ENCODE measurements around the gene IGFBP5. TPM values are rescaled to one million over a fixed set of nuclear protein-coding genes. Genes with fewer than 3 reads are reported as not detected.

Gene IGFBP5
- total RNA-seq, 1 donor from 2014 or later = 73.9 TPM

DNA sequence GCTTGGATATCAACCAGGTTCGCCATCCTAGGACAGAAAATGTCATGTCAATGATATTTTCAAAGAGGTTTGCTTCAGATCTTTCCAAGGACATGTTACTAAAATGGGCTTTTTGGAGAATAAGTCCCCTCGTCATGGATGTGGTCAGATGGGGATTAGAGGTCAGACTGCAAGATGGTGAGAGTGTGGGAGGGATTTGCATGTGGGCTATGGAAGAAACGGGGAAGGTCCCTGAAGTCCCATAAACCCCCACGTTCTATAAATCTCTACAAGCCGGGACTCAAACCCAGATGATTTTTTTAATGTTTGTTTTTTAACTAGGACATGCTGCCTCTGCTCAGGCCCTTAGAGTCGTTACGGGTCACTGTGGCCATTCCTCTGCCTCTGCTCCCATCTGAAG, 37.7 kb upstream of the IGFBP5 start:
- Mint-ChIP-seq H3K4me3 (ENCODE audit: low read depth) (no peak overlapping the region), H3K9me3 (ENCODE audit: low read depth) (no peaks in the 10 kb centered on the region), H3K4me1 (ENCODE audit: low read depth) (no peaks in the 10 kb centered on the region), H3K36me3 (ENCODE audit: insufficient read depth) (no peaks in the 10 kb centered on the region), H3K27ac (no peak overlapping the region), H3K27me3 (peaks cover 3% of the 10 kb centered on the region)
- no peak for DNase-seq (ENCODE audit: low spot score, unreplicated experiment)
- TF ChIP-seq, protein P1, sequence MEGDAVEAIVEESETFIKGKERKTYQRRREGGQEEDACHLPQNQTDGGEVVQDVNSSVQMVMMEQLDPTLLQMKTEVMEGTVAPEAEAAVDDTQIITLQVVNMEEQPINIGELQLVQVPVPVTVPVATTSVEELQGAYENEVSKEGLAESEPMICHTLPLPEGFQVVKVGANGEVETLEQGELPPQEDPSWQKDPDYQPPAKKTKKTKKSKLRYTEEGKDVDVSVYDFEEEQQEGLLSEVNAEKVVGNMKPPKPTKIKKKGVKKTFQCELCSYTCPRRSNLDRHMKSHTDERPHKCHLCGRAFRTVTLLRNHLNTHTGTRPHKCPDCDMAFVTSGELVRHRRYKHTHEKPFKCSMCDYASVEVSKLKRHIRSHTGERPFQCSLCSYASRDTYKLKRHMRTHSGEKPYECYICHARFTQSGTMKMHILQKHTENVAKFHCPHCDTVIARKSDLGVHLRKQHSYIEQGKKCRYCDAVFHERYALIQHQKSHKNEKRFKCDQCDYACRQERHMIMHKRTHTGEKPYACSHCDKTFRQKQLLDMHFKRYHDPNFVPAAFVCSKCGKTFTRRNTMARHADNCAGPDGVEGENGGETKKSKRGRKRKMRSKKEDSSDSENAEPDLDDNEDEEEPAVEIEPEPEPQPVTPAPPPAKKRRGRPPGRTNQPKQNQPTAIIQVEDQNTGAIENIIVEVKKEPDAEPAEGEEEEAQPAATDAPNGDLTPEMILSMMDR (IDR thresholded peaks at IDR 0.05; ENCODE audit: unreplicated experiment) = no peak

DNA sequence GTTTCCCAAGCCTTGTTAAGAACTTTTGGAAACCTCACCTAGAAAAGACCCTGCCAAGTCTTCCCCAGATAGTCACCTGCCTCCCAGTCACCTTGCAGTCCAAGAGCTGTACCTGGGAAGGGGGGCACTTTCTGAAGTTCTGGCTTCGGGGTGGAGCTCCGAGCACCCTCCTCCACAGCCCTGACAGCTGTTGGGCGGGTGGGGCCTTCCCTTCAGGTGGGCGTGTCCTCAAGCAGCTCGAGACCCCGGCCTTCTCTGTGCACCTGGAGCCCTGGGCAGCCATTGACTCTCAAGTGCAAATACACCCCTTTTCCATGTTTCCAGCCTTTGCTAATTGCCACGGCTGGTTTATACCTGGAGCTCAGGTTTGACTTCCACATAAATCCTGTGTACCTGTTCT, 37.0 kb upstream of the IGFBP5 start:
- Mint-ChIP-seq H3K27ac (no peak overlapping the region), H3K9me3 (ENCODE audit: low read depth) (no peaks in the 10 kb centered on the region), H3K4me1 (ENCODE audit: low read depth) (no peaks in the 10 kb centered on the region), H3K27me3 (peaks cover 3% of the 10 kb centered on the region), H3K36me3 (ENCODE audit: insufficient read depth) (no peaks in the 10 kb centered on the region), H3K4me3 (ENCODE audit: low read depth) (no peak overlapping the region)
- TF ChIP-seq, protein P1 (IDR thresholded peaks at IDR 0.05; ENCODE audit: unreplicated experiment) = no peak
- DNase-seq (ENCODE audit: low spot score, unreplicated experiment) = no peak

DNA sequence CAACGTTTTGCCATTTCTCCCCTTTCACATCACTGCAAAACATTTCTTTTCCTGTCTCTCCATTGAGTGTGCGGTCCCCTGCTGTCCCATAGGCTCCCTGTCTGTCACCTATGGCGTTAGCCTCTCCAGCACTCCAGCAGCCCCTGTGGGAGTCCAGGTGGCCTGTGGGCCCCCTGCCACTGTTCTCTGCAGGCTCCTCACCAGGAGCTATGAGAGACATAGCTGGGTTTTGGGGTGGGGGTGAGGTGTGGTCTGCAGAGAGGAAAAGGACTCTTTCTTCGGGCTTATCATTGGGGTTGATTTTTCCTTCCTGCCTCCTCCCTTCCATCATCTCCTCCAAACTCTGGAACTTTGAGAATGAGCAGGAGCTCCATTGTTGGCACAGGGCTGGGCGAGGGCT, 36.1 kb upstream of the IGFBP5 start:
- peaks cover 3% of the 10 kb centered on the region for H3K27me3 Mint-ChIP-seq

DNA sequence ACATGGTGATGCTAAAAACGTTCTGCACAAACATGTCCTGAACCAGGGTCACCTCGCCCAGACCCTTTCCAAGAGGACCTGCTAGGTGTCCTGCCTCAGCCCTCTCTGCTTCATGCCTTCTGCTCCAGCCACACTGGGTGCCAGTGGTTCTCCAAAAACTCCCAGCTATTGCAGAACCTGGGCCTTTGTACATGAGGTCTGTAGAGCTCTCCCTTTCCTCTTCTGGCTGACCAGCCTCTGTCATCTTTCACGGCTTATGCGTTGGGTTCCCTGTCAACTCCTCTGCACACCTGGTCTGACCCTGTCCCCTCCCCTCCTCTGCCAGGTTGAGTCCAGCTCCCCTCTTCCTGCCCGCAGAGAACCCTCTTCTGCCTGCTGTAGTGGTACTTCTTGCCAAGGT, 35.5 kb upstream of the IGFBP5 start:
- TF ChIP-seq, protein P1 (IDR thresholded peaks at IDR 0.05; ENCODE audit: unreplicated experiment) = no peak
- H3K27ac Mint-ChIP-seq = no peak overlapping the region
- no peak overlapping the region for H3K4me3 Mint-ChIP-seq (ENCODE audit: low read depth)
- no peak for DNase-seq (ENCODE audit: low spot score, unreplicated experiment)
- no peaks in the 10 kb centered on the region for H3K9me3 Mint-ChIP-seq (ENCODE audit: low read depth)
- no peaks in the 10 kb centered on the region for H3K36me3 Mint-ChIP-seq (ENCODE audit: insufficient read depth)
- peaks cover 3% of the 10 kb centered on the region for H3K27me3 Mint-ChIP-seq
- H3K4me1 Mint-ChIP-seq (ENCODE audit: low read depth) = no peaks in the 10 kb centered on the region

More for the DNA sequence above, 36.1 kb upstream of the IGFBP5 start:
- H3K4me1 Mint-ChIP-seq (ENCODE audit: low read depth) = no peaks in the 10 kb centered on the region
- no peak overlapping the region for H3K27ac Mint-ChIP-seq
- H3K36me3 Mint-ChIP-seq (ENCODE audit: insufficient read depth) = no peaks in the 10 kb centered on the region
- no peak overlapping the region for H3K4me3 Mint-ChIP-seq (ENCODE audit: low read depth)
- H3K9me3 Mint-ChIP-seq (ENCODE audit: low read depth) = no peaks in the 10 kb centered on the region
- DNase-seq (ENCODE audit: low spot score, unreplicated experiment) = no peak
- TF ChIP-seq, protein P1 (IDR thresholded peaks at IDR 0.05; ENCODE audit: unreplicated experiment) = no peak

DNA sequence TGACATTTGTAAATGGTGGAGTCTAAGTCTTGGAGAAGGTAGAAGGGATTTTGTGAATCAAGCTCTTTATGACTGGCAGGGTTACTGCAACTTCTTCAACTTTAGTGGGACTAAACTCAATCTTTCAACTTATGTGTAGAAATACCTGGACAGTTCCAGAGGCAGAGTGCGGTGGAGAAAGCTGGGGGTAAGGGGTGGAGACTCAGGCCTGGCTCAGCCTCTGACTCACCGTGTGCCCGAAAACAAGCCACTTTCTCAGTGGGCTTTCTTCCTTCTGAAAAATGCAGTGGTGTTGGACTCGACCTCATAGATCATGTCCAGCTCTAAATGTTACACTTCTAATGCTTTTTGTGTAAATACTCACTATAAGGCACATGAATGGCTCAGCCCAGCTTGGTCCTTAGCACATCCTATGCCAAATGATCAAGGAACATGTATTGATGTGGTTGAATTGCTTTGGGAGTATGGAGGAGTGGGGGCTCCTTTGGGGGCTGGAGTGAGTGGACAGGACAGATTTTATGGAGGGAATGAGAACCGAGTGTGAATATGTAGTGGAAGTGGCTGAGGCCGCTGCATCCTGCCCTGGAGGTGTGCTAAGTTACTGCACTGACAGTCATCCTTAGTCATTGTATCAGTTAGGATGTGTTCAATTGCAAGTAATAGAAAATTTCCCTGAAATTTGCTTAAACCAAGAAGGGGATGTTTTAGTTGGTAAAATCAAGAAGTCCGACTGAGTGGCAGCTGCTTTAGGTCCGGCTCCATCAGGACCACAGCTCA, 32.2 kb upstream of the IGFBP5 start:
- Mint-ChIP-seq H3K9me3 (ENCODE audit: low read depth) (no peaks in the 10 kb centered on the region), H3K4me1 (ENCODE audit: low read depth) (no peaks in the 10 kb centered on the region), H3K27me3 (peaks cover 3% of the 10 kb centered on the region), H3K36me3 (ENCODE audit: insufficient read depth) (no peaks in the 10 kb centered on the region), H3K4me3 (ENCODE audit: low read depth) (no peak overlapping the region), H3K27ac (no peak overlapping the region)
- TF ChIP-seq, protein P1 (IDR thresholded peaks at IDR 0.05; ENCODE audit: unreplicated experiment) = no peak
- no peak for DNase-seq (ENCODE audit: low spot score, unreplicated experiment)
